Left kidney (tissue), 2 donors: ENCODE results near the gene INPP5K. TPM values are rescaled to one million over a fixed set of nuclear protein-coding genes. Genes with fewer than 3 reads are reported as not detected.

Experiments
- DNase-seq: peaks from one replicate; pipeline ENCODE4 v3.0.0-alpha.2; 2013
- polyA plus RNA-seq: library from polyadenylated mRNA; unstranded; fragments of 120-200 nt; gene quantifications from one replicate; pipeline ENCODE4 v1.2.1, GENCODE V29; 2013; ENCODE audit not compliant: insufficient read length

Gene INPP5K
- polyA plus RNA-seq, 1 donor: 19.0 TPM

GRCh38 chr17:1506649-1507267, 9.7 kb downstream of the INPP5K start:
- no peak for DNase-seq

GRCh38 chr17:1505586-1505985, 10.8 kb downstream of the INPP5K start:
- no peak for DNase-seq

- no peak for DNase-seq
Observed at GRCh38 chr17:1504866-1505265, 11.5 kb downstream of the INPP5K start.

- DNase-seq: no peak
Observed at GRCh38 chr17:1503699-1504098, 12.7 kb downstream of the INPP5K start.

- DNase-seq: no peak
Observed at GRCh38 chr17:1498869-1499268, 17.5 kb downstream of the INPP5K start.

GRCh38 chr17:1498233-1498632, 18.2 kb downstream of the INPP5K start:
- DNase-seq: no peak

GRCh38 chr17:1497831-1498230, 18.6 kb downstream of the INPP5K start:
- DNase-seq: no peak

GRCh38 chr17:1496869-1497268, 19.5 kb downstream of the INPP5K start:
- no peak for DNase-seq

- DNase-seq: no peak
Observed at GRCh38 chr17:1495265-1495989, 21.0 kb downstream of the INPP5K start.

GRCh38 chr17:1494736-1495253, 21.6 kb downstream of the INPP5K start:
- DNase-seq: no peak

GRCh38 chr17:1494203-1494602, 22.2 kb downstream of the INPP5K start:
- no peak for DNase-seq

GRCh38 chr17:1493291-1493980, 23.0 kb downstream of the INPP5K start:
- no peak for DNase-seq

- DNase-seq: no peak
Observed at GRCh38 chr17:1492249-1493206, 23.9 kb downstream of the INPP5K start, which contains the start of gene MYO1C. Gene MYO1C (minus strand): TSS chr17:1492686. CDS start chr17:1492487, 199 bp downstream.

GRCh38 chr17:1491443-1492248, 24.8 kb downstream of the INPP5K start:
- no peak for DNase-seq

GRCh38 chr17:1490643-1491442, 25.6 kb downstream of the INPP5K start:
- no peak for DNase-seq

- DNase-seq: no peak
Observed at GRCh38 chr17:1488826-1489270, 27.6 kb downstream of the INPP5K start.

- DNase-seq: peak; percentile 87
Observed at GRCh38 chr17:1487939-1488825, 28.2 kb downstream of the INPP5K start.

- DNase-seq: no peak
Observed at GRCh38 chr17:1486802-1487695, 29.4 kb downstream of the INPP5K start.
